ENCODE results near the gene MMP28. TPM values are rescaled to one million over a fixed set of nuclear protein-coding genes. Genes with fewer than 3 reads are reported as not detected.
A peak's percentile ranks its signal among the peaks of the same experiment; 100 is the strongest.

Gene MMP28
- total RNA-seq, 2 donors from 2014 or later: 12.8 to 146 TPM

GRCh38 chr17:35816723-35817122, 21.3 kb upstream of the MMP28 start:
- no peak for DNase-seq (ENCODE audit: low spot score)
- intact Hi-C loops (cut with DNase I): no loop called here
- Histone ChIP-seq H3K4me1 (replicated peaks) (peaks cover 8% of the 10 kb centered on the region), H3K9me3 (no peaks in the 10 kb centered on the region), H3K36me3 (no peaks in the 10 kb centered on the region), H3K4me3 (no peak overlapping the region), H3K27me3 (replicated peaks; ENCODE audit: insufficient read depth) (no peaks in the 10 kb centered on the region), H3K27ac (no peak overlapping the region)
- 84% methylated on average over 5 of the region's 5 CpGs for WGBS
- no peak for TF ChIP-seq POLR2AphosphoS5 (IDR thresholded peaks at IDR 0.05)
- no peak for TF ChIP-seq POLR2A (IDR thresholded peaks at IDR 0.05)
- TF ChIP-seq CTCF (IDR thresholded peaks at IDR 0.05): no peak

GRCh38 chr17:35812456-35812855, 17.0 kb upstream of the MMP28 start:
- peaks cover 8% of the 10 kb centered on the region for H3K4me1 ChIP-seq (replicated peaks)

GRCh38 chr17:35811759-35812158, 16.3 kb upstream of the MMP28 start:
- H3K9me3 ChIP-seq: no peaks in the 10 kb centered on the region
- H3K4me1 ChIP-seq (replicated peaks): peaks cover 8% of the 10 kb centered on the region
- TF ChIP-seq POLR2AphosphoS5 (IDR thresholded peaks at IDR 0.05): no peak
- TF ChIP-seq CTCF (IDR thresholded peaks at IDR 0.05): no peak
- TF ChIP-seq POLR2A (IDR thresholded peaks at IDR 0.05): no peak
- intact Hi-C loops (cut with DNase I): no loop called here
- no peak overlapping the region for H3K4me3 ChIP-seq
- no peaks in the 10 kb centered on the region for H3K27me3 ChIP-seq (replicated peaks; ENCODE audit: insufficient read depth)
- no peak overlapping the region for H3K27ac ChIP-seq
- no peaks in the 10 kb centered on the region for H3K36me3 ChIP-seq
- no peak for DNase-seq (ENCODE audit: low spot score)
- WGBS: 77% methylated on average over 6 of the region's 6 CpGs

More at GRCh38 chr17:35812456-35812855, 17.0 kb upstream of the MMP28 start:
- WGBS: 89% methylated on average over 5 of the region's 5 CpGs
- Histone ChIP-seq H3K27me3 (replicated peaks; ENCODE audit: insufficient read depth) (no peaks in the 10 kb centered on the region), H3K9me3 (no peaks in the 10 kb centered on the region), H3K36me3 (no peaks in the 10 kb centered on the region), H3K4me3 (no peak overlapping the region), H3K27ac (no peak overlapping the region)
- intact Hi-C loops (cut with DNase I): no loop called here
- no peak for DNase-seq (ENCODE audit: low spot score)
- TF ChIP-seq CTCF (IDR thresholded peaks at IDR 0.05) (no peak), POLR2AphosphoS5 (IDR thresholded peaks at IDR 0.05) (no peak), POLR2A (IDR thresholded peaks at IDR 0.05) (no peak)

- DNase-seq (ENCODE audit: low spot score): no peak
- TF ChIP-seq POLR2A (IDR thresholded peaks at IDR 0.05) (no peak), CTCF (IDR thresholded peaks at IDR 0.05) (no peak), POLR2AphosphoS5 (IDR thresholded peaks at IDR 0.05) (no peak)
- WGBS: 0% methylated on average over 19 of the region's 24 CpGs
- no peaks in the 10 kb centered on the region for H3K36me3 ChIP-seq
- intact Hi-C loops (cut with DNase I): no loop called here
- peak overlapping the region; percentile 93 to 95 for H3K27ac ChIP-seq
- no peaks in the 10 kb centered on the region for H3K27me3 ChIP-seq (replicated peaks; ENCODE audit: insufficient read depth)
- H3K4me3 ChIP-seq: peak overlapping the region; percentile 76 to 90
- H3K9me3 ChIP-seq: no peaks in the 10 kb centered on the region
- H3K4me1 ChIP-seq (replicated peaks): peaks cover 8% of the 10 kb centered on the region
Measured at GRCh38 chr17:35809855-35810461, 14.5 kb upstream of the MMP28 start.
